SH-SY5Y (cell line): Measurements from ENCODE around the gene RNGTT.

Source experiments
- GATA2 ChIP-seq: IDR thresholded peaks from 2 replicates; pipeline ENCODE4 v1.6.1; 2011; ENCODE audit warnings: mild to moderate bottlenecking, low read depth, low read length
- GATA3 ChIP-seq: IDR thresholded peaks from 2 replicates; pipeline ENCODE4 v1.6.1; 2011; ENCODE audit warnings: low read depth, mild to moderate bottlenecking, low read length, moderate library complexity

- TF ChIP-seq GATA2: no peak
- TF ChIP-seq GATA3: no peak
Measured at GRCh38 chr6:88573561-88573960, 389.9 kb downstream of the RNGTT start.
